OCI-LY7 (cell line): ENCODE results near the gene FOXN3. TPM values are rescaled to one million over a fixed set of nuclear protein-coding genes. Genes with fewer than 3 reads are reported as not detected.
"Not testable (repeated sequence)": the region's sequence is repeated elsewhere in the genome, so short reads cannot be mapped to it uniquely, and the experiment has no call there.

Source experiments
- BruUV-seq: library from RNA; stranded (reverse); fragments of 400-500 nt; replicated peaks from 2 replicates; lab custom pipeline; 2021; lab: Mats Ljungman, UMichigan
- CTCF ChIA-PET: fragments of 300-600 bp; sonication (Branson Sonifier 250); formaldehyde crosslinking; loops from one replicate; lab custom pipeline; 2022; ENCODE audit warnings: antibody characterized with exemption; ENCODE audit not compliant: unreplicated experiment; lab: Charles Lee
- POLR2A ChIA-PET: fragments of 300-600 bp; sonication (Branson Sonifier 250); formaldehyde crosslinking; loops from one replicate; lab custom pipeline; 2022; ENCODE audit warnings: antibody characterized with exemption; lab: Charles Lee
- DNase-seq: peaks from one replicate; pipeline ENCODE4 v3.0.0-alpha.2; 2015; ENCODE audit warnings: low spot score
- H2AFZ ChIP-seq: fragments of 200-600 bp; sonication (generic), shearing (Covaris generic); 2 replicates; pipeline ENCODE4 v1.6.1; 2014; ENCODE audit warnings: mild to moderate bottlenecking, antibody characterized with exemption, low read length, moderate library complexity
- H3K27ac ChIP-seq: fragments of 200-600 bp; sonication (generic); 2 replicates; pipeline ENCODE4 v1.5.1; 2014; ENCODE audit warnings: mixed run types, low read depth, mild to moderate bottlenecking, moderate library complexity, low read length, inconsistent platforms; ENCODE audit not compliant: poor library complexity, severe bottlenecking
- H3K36me3 ChIP-seq: fragments of 200-600 bp; sonication (generic); 2 replicates; pipeline ENCODE4 v1.6.1; 2014; ENCODE audit warnings: mild to moderate bottlenecking, antibody characterized with exemption, low read length, moderate library complexity, mixed read lengths; ENCODE audit not compliant: insufficient read depth
- H3K4me1 ChIP-seq: fragments of 200-600 bp; sonication (generic); 2 replicates; pipeline ENCODE4 v1.5.1; 2014; ENCODE audit warnings: mild to moderate bottlenecking, low read length; ENCODE audit not compliant: insufficient read depth, poor library complexity, severe bottlenecking
- H3K4me2 ChIP-seq: fragments of 200-600 bp; sonication (generic); 2 replicates; pipeline ENCODE4 v1.6.1; 2014; ENCODE audit warnings: mild to moderate bottlenecking, low read length
- H3K4me3 ChIP-seq: fragments of 200-600 bp; sonication (generic); 2 replicates; pipeline ENCODE4 v1.5.1; 2014; ENCODE audit warnings: mild to moderate bottlenecking, low read depth, low read length; ENCODE audit not compliant: poor library complexity, severe bottlenecking
- H3K79me2 ChIP-seq: fragments of 200-600 bp; sonication (generic); 2 replicates; pipeline ENCODE4 v1.6.1; 2016; ENCODE audit warnings: low read depth, mild to moderate bottlenecking, low read length, moderate library complexity, mixed read lengths; ENCODE audit not compliant: insufficient read depth
- H3K9me2 ChIP-seq: fragments of 200-600 bp; sonication (generic); 2 replicates; pipeline ENCODE4 v1.6.1; 2016; ENCODE audit warnings: mild to moderate bottlenecking, low read length, mixed read lengths; ENCODE audit not compliant: insufficient read depth
- H3K9me3 ChIP-seq: fragments of 200-600 bp; sonication (generic); 2 replicates; pipeline ENCODE4 v1.6.1; 2014; ENCODE audit warnings: mild to moderate bottlenecking, mixed run types, low read length, mixed read lengths
- H4K20me1 ChIP-seq: fragments of 200-600 bp; sonication (generic); 2 replicates; pipeline ENCODE4 v1.6.1; 2014; ENCODE audit warnings: mild to moderate bottlenecking, antibody characterized with exemption, low read length, moderate library complexity, mixed read lengths; ENCODE audit not compliant: insufficient read depth
- CTCF ChIP-seq: fragments of 200-600 bp; sonication (generic); conservative IDR thresholded peaks from 2 replicates; pipeline ENCODE4 v1.5.1; 2014; ENCODE audit warnings: mild to moderate bottlenecking, antibody characterized with exemption, low read length, moderate library complexity, mixed read lengths
- EZH2phosphoT487 ChIP-seq: fragments of 200-600 bp; sonication (generic); IDR thresholded peaks from 2 replicates; pipeline ENCODE4 v1.6.1; 2018; ENCODE audit warnings: low read depth, borderline replicate concordance, mild to moderate bottlenecking, mixed run types, antibody characterized with exemption, low read length, moderate library complexity, mixed read lengths
- intact Hi-C: fragments of 100-400 bp; cut with micrococcal nuclease; formaldehyde crosslinking; loops from one replicate; pipeline ENCODE4 v1.10.0; 2022; ENCODE audit not compliant: unreplicated experiment
- total RNA-seq, 2 experiments: library from RNA; depleted of rRNA in 1 of 2; stranded (reverse); fragments of >200 nt in 1 of 2; shearing (Covaris generic) in 1 of 2; gene quantifications; 2 replicates each; pipeline ENCODE4 v1.2.3, GENCODE V29; 2014 to 2022

The FOXN3 gene
- total RNA-seq, 2 experiments from 2014 or later: 77.7 to 102 TPM

- ChIA-PET CTCF (no interaction called here), POLR2A (interaction anchor here (0.5 kb wide), 1 partner anchor 228 kb away, joined by 6 read pairs; no protein-coding TSS in a partner anchor)
- H3K4me1 ChIP-seq: no peaks in the 10 kb centered on the region
- intact Hi-C loops: no loop called here
- no peak overlapping the region for H3K4me2 ChIP-seq
- no peak for DNase-seq
- no peak overlapping the region for H2AFZ ChIP-seq
- no peaks in the 10 kb centered on the region; the same call in 1 of the 2 replicates for H3K36me3 ChIP-seq
- no peak for TF ChIP-seq EZH2phosphoT487
- no peak for TF ChIP-seq CTCF
- 0 out of 2 replicates have a peak, but pooled peaks cover 7% of the 10 kb centered on the region for H3K9me3 ChIP-seq
- H3K9me2 ChIP-seq: no peaks in the 10 kb centered on the region
- no peaks in the 10 kb centered on the region for H4K20me1 ChIP-seq
- H3K4me3 ChIP-seq: no peak overlapping the region
- H3K79me2 ChIP-seq: no peaks in the 10 kb centered on the region
- no peak overlapping the region for H3K27ac ChIP-seq
- no TSS peak for BruUV-seq
Measured at GRCh38 chr14:89155491-89155890, 261.5 kb downstream of the FOXN3 start.

GRCh38 chr14:89151693-89152092, 265.3 kb downstream of the FOXN3 start:
- H3K4me3 ChIP-seq, BruUV-seq, H3K4me1 ChIP-seq, H2AFZ ChIP-seq, DNase-seq, H3K79me2 ChIP-seq, H3K27ac ChIP-seq, H4K20me1 ChIP-seq, H3K9me3 ChIP-seq, intact Hi-C loops, H3K9me2 ChIP-seq, CTCF ChIA-PET, H3K36me3 ChIP-seq, H3K4me2 ChIP-seq: not testable (repeated sequence)
- POLR2A ChIA-PET: interaction anchor here (1.4 kb wide), 1 partner anchor 13 kb away, joined by 3 read pairs; no protein-coding TSS in a partner anchor

- Histone ChIP-seq H3K79me2 (no peaks in the 10 kb centered on the region), H3K4me3 (no peak overlapping the region), H3K9me2 (no peaks in the 10 kb centered on the region), H2AFZ (no peak overlapping the region), H3K36me3 (no peaks in the 10 kb centered on the region), H3K4me1 (no peaks in the 10 kb centered on the region), H4K20me1 (no peaks in the 10 kb centered on the region), H3K4me2 (no peak overlapping the region), H3K27ac (no peak overlapping the region), H3K9me3 (0 out of 2 replicates have a peak, but pooled peaks cover under 1% of the 10 kb centered on the region)
- TF ChIP-seq EZH2phosphoT487: no peak
- no peak for TF ChIP-seq CTCF
- no peak for DNase-seq
- ChIA-PET POLR2A (no interaction called here), CTCF (no interaction called here)
- no TSS peak for BruUV-seq
- intact Hi-C loops: no loop called here
Measured at GRCh38 chr14:89146274-89146673, 270.8 kb downstream of the FOXN3 start.
